Embryonic facial prominence (tissue), 1 donor: ENCODE data around the gene SHISA2.

Source experiments
- DNase-seq: peaks from one replicate; pipeline ENCODE4 v3.0.0-alpha.2; 2016; ENCODE audit errors: extremely low spot score

SHISA2 gene

GRCh38 chr13:26017932-26018665 is 33.7 kb downstream of the SHISA2 start:
- DNase-seq: no peak

GRCh38 chr13:26017196-26017921 is 34.5 kb downstream of the SHISA2 start:
- DNase-seq: no peak

GRCh38 chr13:26016189-26016588 is 35.6 kb downstream of the SHISA2 start:
- DNase-seq: no peak

GRCh38 chr13:26015271-26016125 is 36.3 kb downstream of the SHISA2 start:
- DNase-seq: no peak

- no peak for DNase-seq
Observed at GRCh38 chr13:26012995-26013394, 38.8 kb downstream of the SHISA2 start.

GRCh38 chr13:26011996-26012821 is 39.6 kb downstream of the SHISA2 start:
- DNase-seq: peak; percentile 31

- DNase-seq: no peak
Observed at GRCh38 chr13:26011208-26011573, 40.6 kb downstream of the SHISA2 start.

GRCh38 chr13:26010487-26011207 is 41.2 kb downstream of the SHISA2 start:
- no peak for DNase-seq

- no peak for DNase-seq
Observed at GRCh38 chr13:26007261-26008125, 44.3 kb downstream of the SHISA2 start.
